Endothelial cell of umbilical vein (primary cell): ENCODE data around the gene DAB2. TPM values are rescaled to one million over a fixed set of nuclear protein-coding genes. Genes with fewer than 3 reads are reported as not detected.

ENCODE experiments used
- BruUV-seq: library from RNA; stranded (reverse); fragments of 400-500 nt; replicated peaks from 2 replicates; lab custom pipeline; 2021; lab: Mats Ljungman, UMichigan
- CTCF ChIA-PET: fragments of 300-600, 350-600 bp; sonication (Branson Sonifier 250); formaldehyde crosslinking; loops from one replicate; lab custom pipeline; 2021; ENCODE audit warnings: antibody characterized with exemption, inconsistent platforms; lab: Charles Lee
- POLR2A ChIA-PET: fragments of 300-600, 350-600 bp; sonication (Branson Sonifier 250); formaldehyde crosslinking; loops from one replicate; lab custom pipeline; 2021; ENCODE audit warnings: antibody characterized with exemption, inconsistent platforms; lab: Charles Lee
- DNase-seq: peaks from one replicate; pipeline ENCODE4 v3.0.0-alpha.2; 2011; ENCODE audit warnings: low read depth, low spot score
- FAIRE-seq: peaks from 2 replicates; lab custom pipeline; 2011; peaks lifted over from hg19 to GRCh38; lab: Jason Lieb, UNC
- H2AFZ ChIP-seq: 2 replicates; pipeline ENCODE4 v1.6.0; 2012; ENCODE audit warnings: low read depth, low read length, control low read depth, inconsistent platforms
- H3K27ac ChIP-seq: 2 replicates; pipeline ENCODE4 v1.5.1; 2011; ENCODE audit warnings: low read depth, mild to moderate bottlenecking, control low read depth, low read length, moderate library complexity; ENCODE audit not compliant: insufficient read depth
- H3K27me3 ChIP-seq, 2 experiments: 2 replicates each; pipeline versions ENCODE4 v1.6.0 to v1.6.1; 2011; ENCODE audit warnings: low read length in 2 of 2, mixed read lengths in 1 of 2; ENCODE audit not compliant: control insufficient read depth in 2 of 2, insufficient read depth in 2 of 2
- H3K36me3 ChIP-seq, 2 experiments: 2 replicates in 1 of 2; 3 replicates in 1 of 2; pipeline ENCODE4 v1.5.1; 2011; ENCODE audit warnings: low read length in 2 of 2, mild to moderate bottlenecking in 1 of 2, moderate library complexity in 1 of 2; ENCODE audit not compliant: control insufficient read depth in 2 of 2, insufficient read depth in 2 of 2; ENCODE audit errors: extremely low read depth in 1 of 2
- H3K4me1 ChIP-seq: 3 replicates; pipeline ENCODE4 v1.5.1; 2011; ENCODE audit warnings: mild to moderate bottlenecking, low read length; ENCODE audit not compliant: control insufficient read depth, insufficient read depth; ENCODE audit errors: extremely low read depth
- H3K4me2 ChIP-seq: 2 replicates; pipeline ENCODE4 v1.6.1; 2011; ENCODE audit warnings: low read length, control low read depth, mixed read lengths; ENCODE audit not compliant: insufficient read depth
- H3K4me3 ChIP-seq, 3 experiments: fragments of 200-600 bp in 1 of 3; sonication (generic), shearing (Covaris generic) in 1 of 3; replicated peaks in 1 of 3; 2 replicates each; pipeline ENCODE4 v1.5.1; 2011 to 2016; ENCODE audit warnings: control low read depth in 3 of 3, low read length in 3 of 3, mild to moderate bottlenecking in 2 of 3, inconsistent platforms in 1 of 3, low read depth in 1 of 3, moderate library complexity in 1 of 3; ENCODE audit not compliant: insufficient read depth in 1 of 3
- H3K79me2 ChIP-seq: 2 replicates; pipeline ENCODE4 v1.6.0; 2012; ENCODE audit warnings: low read length, inconsistent platforms; ENCODE audit not compliant: control insufficient read depth, insufficient read depth
- H3K9ac ChIP-seq: replicated peaks from 2 replicates; pipeline ENCODE3; 2011; ENCODE audit warnings: low read length, control low read depth; ENCODE audit not compliant: insufficient read depth; ENCODE audit errors: extremely low read depth
- H3K9me1 ChIP-seq: replicated peaks from 3 replicates; pipeline ENCODE4 v1.6.0; 2011; ENCODE audit warnings: mild to moderate bottlenecking, low read length; ENCODE audit not compliant: control insufficient read depth, insufficient read depth; ENCODE audit errors: extremely low read depth
- H3K9me3 ChIP-seq: replicated peaks from 2 replicates; pipeline ENCODE4 v1.5.1; 2012; ENCODE audit warnings: low read length, inconsistent platforms; ENCODE audit not compliant: control insufficient read depth, insufficient read depth
- H4K20me1 ChIP-seq: replicated peaks from 2 replicates; pipeline ENCODE3; 2011; ENCODE audit warnings: mild to moderate bottlenecking, low read length; ENCODE audit not compliant: control insufficient read depth, insufficient read depth; ENCODE audit errors: extremely low read depth
- CTCF ChIP-seq, 2 donors: IDR thresholded peaks; 1 replicate in 1 of 2; 2 replicates in 1 of 2; pipeline ENCODE4 v1.5.1; 2011; ENCODE audit warnings: low read length in 2 of 2, mild to moderate bottlenecking in 2 of 2, moderate library complexity in 2 of 2, control low read depth in 1 of 2, inconsistent platforms in 1 of 2, low read depth in 1 of 2; ENCODE audit not compliant: insufficient read depth in 1 of 2; ENCODE audit errors: extremely low read depth in 1 of 2
- EZH2 ChIP-seq: IDR thresholded peaks from 2 replicates; pipeline ENCODE4 v1.6.1; 2012; ENCODE audit warnings: borderline replicate concordance, low read depth, mild to moderate bottlenecking, moderate library complexity, low read length, inconsistent platforms; ENCODE audit not compliant: severe bottlenecking
- FOS ChIP-seq: IDR thresholded peaks from 2 replicates; pipeline ENCODE4 v1.6.1; 2011; ENCODE audit warnings: mild to moderate bottlenecking, low read length, moderate library complexity, borderline replicate concordance; ENCODE audit not compliant: insufficient read depth
- GATA2 ChIP-seq: IDR thresholded peaks from 2 replicates; pipeline ENCODE4 v1.7.0; 2011; ENCODE audit warnings: low read depth, mild to moderate bottlenecking, moderate library complexity, mixed read lengths, low read length; ENCODE audit not compliant: insufficient read length, insufficient read depth
- JUN ChIP-seq: IDR thresholded peaks from 2 replicates; pipeline ENCODE4 v1.6.1; 2011; ENCODE audit warnings: borderline replicate concordance, low read depth; ENCODE audit not compliant: insufficient read length, insufficient read depth
- MAX ChIP-seq: IDR thresholded peaks from 2 replicates; pipeline ENCODE4 v1.6.1; 2011; ENCODE audit not compliant: insufficient read depth, insufficient read length
- MYC ChIP-seq: IDR thresholded peaks from one replicate; pipeline ENCODE4 v1.6.1; 2011; ENCODE audit warnings: mild to moderate bottlenecking, low read depth, low read length
- POLR2A ChIP-seq: IDR thresholded peaks from 2 replicates; pipeline ENCODE4 v1.6.1; 2012; ENCODE audit warnings: low read depth, mild to moderate bottlenecking, control low read depth, low read length
- POLR2AphosphoS5 ChIP-seq: IDR thresholded peaks from 2 replicates; pipeline ENCODE4 v1.6.1; 2012; ENCODE audit warnings: low read depth, mild to moderate bottlenecking, control low read depth, low read length, moderate library complexity; ENCODE audit not compliant: insufficient read depth
- dilution Hi-C: fragments of 300-500 bp; cut with MboI; formaldehyde crosslinking; loops from one replicate; pipeline ENCODE4 v1.15.0; 2019; ENCODE audit warnings: low sequenced_read_pairs; ENCODE audit not compliant: extremely low pct_ligation_motif_present
- intact Hi-C: fragments of 100-400 bp; cut with micrococcal nuclease; formaldehyde crosslinking; loops from one replicate; pipeline ENCODE4 v1.10.0; 2022
- polyA plus RNA-seq, 4 experiments: library from polyadenylated mRNA; depleted of rRNA in 3 of 4; stranded (reverse) in 3 of 4; unstranded in 1 of 4; fragments of >200 nt; gene quantifications; 2 replicates each; pipeline versions ENCODE4 v1.2.1 to v1.2.3, GENCODE V29; 2011 to 2012; ENCODE audit warnings: missing spikeins in 1 of 4
- total RNA-seq: library from RNA; stranded (reverse); gene quantifications from 2 replicates; pipeline ENCODE4 v1.2.3, GENCODE V29; 2021

Gene DAB2
- total and polyA plus RNA-seq, 2 donors (not counting 3 experiments of a cell fraction or from before 2014, with no cell fraction given), result 168 to 283 TPM

GRCh38 chr5:39360471-39361111 is 64.2 kb downstream of the DAB2 start:
- peak; percentile 89 for DNase-seq
- H3K36me3 ChIP-seq, result no peaks in the 10 kb centered on the region
- H3K27ac ChIP-seq, result peak overlapping the region; percentile 99
- BruUV-seq, result TSS peak; percentile 84
- TF ChIP-seq MYC, result no peak
- peak; percentile 5 for TF ChIP-seq GATA2
- TF ChIP-seq CTCF (IDR thresholded peaks at IDR 0.05; ENCODE audit: extremely low read depth in 1 of 2, insufficient read depth in 1 of 2, low read depth in 1 of 2, low read length in 2 of 2), result no peak
- TF ChIP-seq MAX, result no peak
- TF ChIP-seq JUN, result peak; percentile 93
- TF ChIP-seq FOS, result peak; percentile 61
- no peak for TF ChIP-seq POLR2AphosphoS5
- TF ChIP-seq EZH2, result no peak
- no peak for TF ChIP-seq POLR2A
- ChIA-PET CTCF (interaction anchor here (0.7 kb wide), 1 partner anchor 16 kb away, joined by 3 read pairs; no protein-coding TSS in a partner anchor), POLR2A (no interaction called here)
- H3K4me1 ChIP-seq, result peaks cover 44% of the 10 kb centered on the region
- no peaks in the 10 kb centered on the region for H3K9me1 ChIP-seq
- dilution Hi-C loops (no loop called here), intact Hi-C loops (loop anchor here (1.0 to 10.0 kb wide), 5 partner anchors 78 to 366 kb away; partner anchors contain the start of gene FYB1)
- H3K9me3 ChIP-seq, result no peaks in the 10 kb centered on the region
- peak overlapping the region; percentile 78 for H3K9ac ChIP-seq
- no peaks in the 10 kb centered on the region for H4K20me1 ChIP-seq
- FAIRE-seq, result peak; percentile 84
- peak overlapping the region; percentile 88 for H3K4me2 ChIP-seq
- no peaks in the 10 kb centered on the region for H3K27me3 ChIP-seq
- H3K4me3 ChIP-seq, result peak overlapping the region in 1 of 3 experiments; percentile 18
- no peaks in the 10 kb centered on the region for H3K79me2 ChIP-seq
- no peak overlapping the region for H2AFZ ChIP-seq
